Right renal pelvis (tissue), 4 donors: Measurements from ENCODE around the gene NPW. TPM values are rescaled to one million over a fixed set of nuclear protein-coding genes. Genes with fewer than 3 reads are reported as not detected.

ENCODE experiments used
- polyA plus RNA-seq, 4 donors: library from polyadenylated mRNA; unstranded; fragments of 120-200 nt; gene quantifications; one replicate each; pipeline ENCODE4 v1.2.1, GENCODE V29; 2013; ENCODE audit not compliant: insufficient read length in 4 of 4

Gene NPW
- polyA plus RNA-seq, 4 donors = 3.8 to 10.3 (median 5.5) TPM

Other genes with a start within 250 kb of the NPW start
- gene NME3, start 248.2 kb upstream of the NPW start, polyA plus RNA-seq = 10 to 100 TPM; 23.2 to 49.8 (median 24.3) TPM
- gene EME2, start 247.0 kb upstream of the NPW start, polyA plus RNA-seq = 10 to 100 TPM in 1 of 4 donors, 1 to 10 TPM in 3; 6.7 to 10.7 (median 8.6) TPM
- 10 to 100 TPM; 64.2 to 87.3 (median 66.9) TPM for gene MRPS34, start 246.7 kb upstream of the NPW start, polyA plus RNA-seq
- gene SPSB3, start 237.2 kb upstream of the NPW start, polyA plus RNA-seq = 10 to 100 TPM; 34.9 to 58.0 (median 38.5) TPM
- gene NUBP2, start 236.8 kb upstream of the NPW start, polyA plus RNA-seq = 10 to 100 TPM; 36.8 to 62.7 (median 40.5) TPM
- 1 to 10 TPM; 2.2 to 4.6 (median 2.7) TPM for gene IGFALS, start 226.1 kb upstream of the NPW start, polyA plus RNA-seq
- 10 to 100 TPM; 34.3 to 51.3 (median 37.5) TPM for gene HAGH, start 193.0 kb upstream of the NPW start, polyA plus RNA-seq
- gene FAHD1, start 192.6 kb upstream of the NPW start, polyA plus RNA-seq = 10 to 100 TPM; 35.4 to 52.7 (median 43.9) TPM
- gene MEIOB, start 147.6 kb upstream of the NPW start, polyA plus RNA-seq = 1 to 10 TPM in 2 of 4 donors, under 1 TPM in 2; 0.37 to 1.7 (median 1.2) TPM
- gene HS3ST6, start 101.4 kb upstream of the NPW start, polyA plus RNA-seq = under 1 TPM; 0.14 to 0.88 (median 0.32) TPM
- gene MSRB1, start 76.6 kb upstream of the NPW start, polyA plus RNA-seq = 10 to 100 TPM; 62.5 to 86.2 (median 67.2) TPM
- gene RPL3L, start 65.1 kb upstream of the NPW start, polyA plus RNA-seq = under 1 TPM; 0.18 to 0.31 (median 0.21) TPM
- gene NDUFB10, start 60.2 kb upstream of the NPW start, polyA plus RNA-seq = 100 to 1,000 TPM; 125 to 156 (median 130) TPM
- gene RPS2, start 55.0 kb upstream of the NPW start, polyA plus RNA-seq = 1,000 to 10,000 TPM; 1,839 to 2,451 (median 2,117) TPM
- gene RNF151, start 52.9 kb upstream of the NPW start, polyA plus RNA-seq = not detected
- gene TBL3, start 47.7 kb upstream of the NPW start, polyA plus RNA-seq = 10 to 100 TPM; 26.0 to 47.2 (median 35.0) TPM
- gene NOXO1, start 38.3 kb upstream of the NPW start, polyA plus RNA-seq = under 1 TPM; 0.52 to 0.97 (median 0.65) TPM
- gene GFER, start 35.6 kb upstream of the NPW start, polyA plus RNA-seq = 10 to 100 TPM; 24.2 to 36.0 (median 27.1) TPM
- 1 to 10 TPM; 1.2 to 2.6 (median 2.3) TPM for gene SYNGR3, start 29.8 kb upstream of the NPW start, polyA plus RNA-seq
- gene ZNF598, start 10.0 kb upstream of the NPW start, polyA plus RNA-seq = 10 to 100 TPM; 17.6 to 27.5 (median 18.1) TPM
- 100 to 1,000 TPM; 117 to 185 (median 126) TPM for gene NHERF2, start 7.1 kb downstream of the NPW start, polyA plus RNA-seq
- 10 to 100 TPM; 17.6 to 26.6 (median 19.0) TPM for gene NTHL1, start 28.0 kb downstream of the NPW start, polyA plus RNA-seq
- gene TSC2, start 28.2 kb downstream of the NPW start, polyA plus RNA-seq = 100 to 1,000 TPM; 121 to 152 (median 136) TPM
- 100 to 1,000 TPM in 1 of 4 donors, 10 to 100 TPM in 3; 55.0 to 101 (median 69.2) TPM for gene PKD1, start 116.1 kb downstream of the NPW start, polyA plus RNA-seq
- gene RAB26, start 128.8 kb downstream of the NPW start, polyA plus RNA-seq = 1 to 10 TPM; 2.0 to 3.5 (median 2.4) TPM
- gene TRAF7, start 136.0 kb downstream of the NPW start, polyA plus RNA-seq = 10 to 100 TPM; 53.7 to 63.4 (median 57.5) TPM
- gene CASKIN1, start 176.8 kb downstream of the NPW start, polyA plus RNA-seq = 1 to 10 TPM; 1.2 to 3.1 (median 1.4) TPM
- 10 to 100 TPM; 43.9 to 49.5 (median 46.3) TPM for gene MLST8, start 185.7 kb downstream of the NPW start, polyA plus RNA-seq
- gene BRICD5, start 191.1 kb downstream of the NPW start, polyA plus RNA-seq = 1 to 10 TPM; 4.1 to 9.2 (median 5.4) TPM
- 10 to 100 TPM; 12.7 to 15.5 (median 14.1) TPM for gene PGP, start 195.1 kb downstream of the NPW start, polyA plus RNA-seq
- 10 to 100 TPM; 15.9 to 25.4 (median 16.8) TPM for gene E4F1, start 203.8 kb downstream of the NPW start, polyA plus RNA-seq
- 1 to 10 TPM in 2 of 4 donors, under 1 TPM in 2; 0.86 to 1.8 (median 0.95) TPM for gene DNASE1L2, start 216.7 kb downstream of the NPW start, polyA plus RNA-seq
- gene ECI1, start 231.8 kb downstream of the NPW start, polyA plus RNA-seq = 100 to 1,000 TPM in 1 of 4 donors, 10 to 100 TPM in 3; 57.6 to 101 (median 69.3) TPM
- 100 to 1,000 TPM; 184 to 221 (median 195) TPM for gene RNPS1, start 248.3 kb downstream of the NPW start, polyA plus RNA-seq